ENCODE measurements around the gene TSC22D4. TPM values are rescaled to one million over a fixed set of nuclear protein-coding genes. Genes with fewer than 3 reads are reported as not detected.

The TSC22D4 gene
- polyA plus RNA-seq, 3 donors = 23.8 to 91.5 (median 26.3) TPM

- Histone ChIP-seq H3K9me3 (replicated peaks in 1 of 2; ENCODE audit: control insufficient read depth in 1 of 2, insufficient read depth in 1 of 2, low read length in 2 of 2) (no peaks in the 10 kb centered on the region), H3K36me3 (replicated peaks in 1 of 2; ENCODE audit: control insufficient read depth in 1 of 2, insufficient read depth in 2 of 2, low read length in 2 of 2) (peaks cover 14 to 25% of the 10 kb centered on the region in 2 donors), H3K9ac (ENCODE audit: insufficient read depth, low read length, poor library complexity, severe bottlenecking) (peak overlapping the region; percentile 84), H3K27me3 (ENCODE audit: control insufficient read depth in 2 of 2, insufficient read depth in 2 of 2, low read length in 2 of 2) (no peaks in the 10 kb centered on the region), H4K20me1 (ENCODE audit: insufficient read depth, low read length) (peaks cover 6% of the 10 kb centered on the region), H2AFZ (ENCODE audit: insufficient read depth, low read depth, low read length, poor library complexity, severe bottlenecking) (peak overlapping the region; percentile 88), H3K79me2 (ENCODE audit: insufficient read depth, low read length) (peaks cover 40% of the 10 kb centered on the region), H3K4me1 (ENCODE audit: control insufficient read depth in 1 of 2, insufficient read depth in 2 of 2, low read length in 2 of 2) (peaks cover 17 to 27% of the 10 kb centered on the region in 2 donors), H3K4me3 (replicated peaks in 1 of 3; ENCODE audit: low read depth in 2 of 3, low read length in 3 of 3) (peak overlapping the region in 2 of 3 experiments; percentile 72 to 90), H3K27ac (ENCODE audit: low read depth in 1 of 2, low read length in 2 of 2) (peak overlapping the region in 1 of 2 donors; percentile 89), H3K4me2 (replicated peaks; ENCODE audit: extremely low read depth, low read length, poor library complexity, severe bottlenecking) (peak overlapping the region; percentile 89)
- H3K27ac Mint-ChIP-seq = peak overlapping the region in 6 of 7 donors; percentile 19 to 98 (median 94)
- 99% methylated on average over 17 of the region's 28 CpGs for WGBS (ENCODE audit: insufficient coverage)
- H3K9me3 Mint-ChIP-seq = no peaks in the 10 kb centered on the region
- H3K4me1 Mint-ChIP-seq = peaks cover 16% of the 10 kb centered on the region
- peaks cover 24 to 28% of the 10 kb centered on the region in 2 donors for H3K36me3 Mint-ChIP-seq
- no peak overlapping the region for H3K4me3 Mint-ChIP-seq
- intact Hi-C loops (cut with micrococcal nuclease) = loop anchor here in 1 of 2 donors (10.0 kb wide), 1 partner anchor 237 kb away; the partner anchor contains the start of gene GNB2
- TF ChIP-seq, protein P1, sequence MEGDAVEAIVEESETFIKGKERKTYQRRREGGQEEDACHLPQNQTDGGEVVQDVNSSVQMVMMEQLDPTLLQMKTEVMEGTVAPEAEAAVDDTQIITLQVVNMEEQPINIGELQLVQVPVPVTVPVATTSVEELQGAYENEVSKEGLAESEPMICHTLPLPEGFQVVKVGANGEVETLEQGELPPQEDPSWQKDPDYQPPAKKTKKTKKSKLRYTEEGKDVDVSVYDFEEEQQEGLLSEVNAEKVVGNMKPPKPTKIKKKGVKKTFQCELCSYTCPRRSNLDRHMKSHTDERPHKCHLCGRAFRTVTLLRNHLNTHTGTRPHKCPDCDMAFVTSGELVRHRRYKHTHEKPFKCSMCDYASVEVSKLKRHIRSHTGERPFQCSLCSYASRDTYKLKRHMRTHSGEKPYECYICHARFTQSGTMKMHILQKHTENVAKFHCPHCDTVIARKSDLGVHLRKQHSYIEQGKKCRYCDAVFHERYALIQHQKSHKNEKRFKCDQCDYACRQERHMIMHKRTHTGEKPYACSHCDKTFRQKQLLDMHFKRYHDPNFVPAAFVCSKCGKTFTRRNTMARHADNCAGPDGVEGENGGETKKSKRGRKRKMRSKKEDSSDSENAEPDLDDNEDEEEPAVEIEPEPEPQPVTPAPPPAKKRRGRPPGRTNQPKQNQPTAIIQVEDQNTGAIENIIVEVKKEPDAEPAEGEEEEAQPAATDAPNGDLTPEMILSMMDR (IDR thresholded peaks at IDR 0.05) = no peak
- peaks cover 0 to 1% (median 0%) of the 10 kb centered on the region in 3 donors for H3K27me3 Mint-ChIP-seq (ENCODE audit: low read depth in 3 of 3)
- no peak for DNase-seq
Observed at GRCh38 chr7:100437150-100438100, 41.6 kb downstream of the TSC22D4 start.

DNA sequence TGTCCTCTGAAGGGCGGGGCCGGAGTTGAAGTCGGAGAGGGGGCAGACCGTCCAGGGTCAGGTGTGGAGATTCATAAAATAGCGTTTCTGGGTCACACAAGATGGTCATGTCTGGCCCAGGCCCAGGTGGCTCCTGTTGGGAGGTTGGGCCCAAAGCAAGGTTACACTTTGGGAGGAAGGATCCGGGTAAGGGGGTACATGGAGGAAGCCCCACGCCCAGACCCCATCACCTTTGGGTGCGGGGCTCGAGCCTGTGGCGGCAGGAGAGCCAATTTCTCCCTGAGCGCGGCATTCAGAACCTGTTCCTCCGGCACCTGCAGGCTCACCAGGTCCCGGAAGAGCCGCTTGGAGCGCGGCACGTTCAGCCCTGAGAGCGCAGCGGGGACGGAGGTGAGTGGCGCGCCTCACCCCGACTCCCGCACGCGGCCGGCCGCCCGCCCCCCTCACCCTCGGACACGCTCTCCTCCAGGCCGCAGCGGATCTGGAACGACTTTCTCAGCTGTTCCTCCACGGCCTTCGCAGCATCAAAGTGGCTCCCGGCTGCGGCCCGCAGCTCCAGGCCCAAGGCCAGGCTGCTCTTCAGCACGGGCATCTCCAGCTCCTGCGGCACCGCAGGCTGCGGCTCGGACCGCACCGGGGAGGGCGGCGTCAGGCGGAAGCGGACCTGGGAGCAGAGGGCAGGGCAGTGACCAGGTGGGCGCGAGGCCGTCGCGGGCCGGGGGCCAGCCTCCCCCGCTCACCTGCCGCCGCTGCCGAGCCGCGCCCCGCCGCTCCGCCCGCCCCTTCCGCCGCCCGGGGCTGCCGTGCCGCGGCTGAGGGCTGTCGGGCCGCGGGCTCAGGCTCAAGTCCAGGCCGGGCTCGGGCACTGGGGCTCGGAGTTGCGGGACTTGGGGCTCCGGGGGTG, 43.4 kb downstream of the TSC22D4 start:
- H4K20me1 ChIP-seq (ENCODE audit: insufficient read depth, low read length) = peaks cover 9% of the 10 kb centered on the region
- H3K27me3 ChIP-seq (ENCODE audit: control insufficient read depth in 2 of 2, insufficient read depth in 2 of 2, low read length in 2 of 2) = no peaks in the 10 kb centered on the region
- H3K4me2 ChIP-seq (replicated peaks; ENCODE audit: extremely low read depth, low read length, poor library complexity, severe bottlenecking) = peak overlapping the region; percentile 89
- intact Hi-C loops (cut with micrococcal nuclease) = loop anchor here in 1 of 2 donors (10.0 kb wide), 1 partner anchor 239 kb away; the partner anchor contains the start of gene GNB2
- peak overlapping the region; percentile 89 to 98 (median 94) for H3K27ac Mint-ChIP-seq
- peaks cover 27 to 37% of the 10 kb centered on the region in 2 donors for H3K36me3 Mint-ChIP-seq
- TF ChIP-seq, protein P1 (IDR thresholded peaks at IDR 0.05) = no peak
- no peaks in the 10 kb centered on the region for H3K9me3 Mint-ChIP-seq
- peaks cover 34% of the 10 kb centered on the region for H3K4me1 Mint-ChIP-seq
- H3K27me3 Mint-ChIP-seq (ENCODE audit: low read depth in 3 of 3) = no peaks in the 10 kb centered on the region
- DNase-seq = no peak
- peak overlapping the region; percentile 88 for H2AFZ ChIP-seq (ENCODE audit: insufficient read depth, low read depth, low read length, poor library complexity, severe bottlenecking)
- peak overlapping the region; percentile 62 to 89 for H3K27ac ChIP-seq (ENCODE audit: low read depth in 1 of 2, low read length in 2 of 2)
- H3K36me3 ChIP-seq (replicated peaks in 1 of 2; ENCODE audit: control insufficient read depth in 1 of 2, insufficient read depth in 2 of 2, low read length in 2 of 2) = peaks cover 18 to 25% of the 10 kb centered on the region in 2 donors
- peak overlapping the region; percentile 72 to 90 (median 81) for H3K4me3 ChIP-seq (replicated peaks in 1 of 3; ENCODE audit: low read depth in 2 of 3, low read length in 3 of 3)
- H3K9ac ChIP-seq (ENCODE audit: insufficient read depth, low read length, poor library complexity, severe bottlenecking) = peak overlapping the region; percentile 84
- H3K4me1 ChIP-seq (ENCODE audit: control insufficient read depth in 1 of 2, insufficient read depth in 2 of 2, low read length in 2 of 2) = peaks cover 28 to 44% of the 10 kb centered on the region in 2 donors
- peak overlapping the region; percentile 87 to 91 for H3K4me3 Mint-ChIP-seq
- no peaks in the 10 kb centered on the region for H3K9me3 ChIP-seq (replicated peaks in 1 of 2; ENCODE audit: control insufficient read depth in 1 of 2, insufficient read depth in 1 of 2, low read length in 2 of 2)
- H3K79me2 ChIP-seq (ENCODE audit: insufficient read depth, low read length) = peaks cover 57% of the 10 kb centered on the region
- WGBS (ENCODE audit: insufficient coverage) = 2% methylated on average over 72 of the region's 81 CpGs

Measured in CD14-positive monocyte (primary cell).